Liver (tissue), 3 donors: ENCODE results near the gene CCSER2.

Experiments used
- ATF3 ChIP-seq: IDR thresholded peaks from 2 replicates; pipeline ENCODE4 v1.6.1; 2016; ENCODE audit warnings: antibody characterized with exemption
- CTCF ChIP-seq: fragments of 150-350 bp; IDR thresholded peaks from 2 replicates; pipeline ENCODE4 v1.5.1; 2017; ENCODE audit warnings: improper control_type of control experiment, low read depth, low read length; ENCODE audit not compliant: missing input control
- EGR1 ChIP-seq, 2 donors: IDR thresholded peaks; 2 replicates each; pipeline ENCODE4 v1.6.1; 2016 to 2018; ENCODE audit warnings: antibody characterized with exemption in 2 of 2, low read depth in 2 of 2
- HNF4A ChIP-seq, 2 donors: conservative IDR thresholded peaks; 2 replicates each; pipeline ENCODE4 v1.6.1; 2016; ENCODE audit warnings: antibody characterized with exemption in 2 of 2, mild to moderate bottlenecking in 2 of 2
- HNF4G ChIP-seq: IDR thresholded peaks from 2 replicates; pipeline ENCODE4 v1.6.1; 2016; ENCODE audit warnings: antibody characterized with exemption
- JUND ChIP-seq, 2 donors: IDR thresholded peaks; 2 replicates each; pipeline ENCODE4 v1.6.1; 2016; ENCODE audit warnings: antibody characterized with exemption in 2 of 2
- MAX ChIP-seq: IDR thresholded peaks from 2 replicates; pipeline ENCODE4 v1.6.1; 2016; ENCODE audit warnings: antibody characterized with exemption
- NR2F2 ChIP-seq: IDR thresholded peaks from 2 replicates; pipeline ENCODE4 v1.6.1; 2016; ENCODE audit warnings: antibody characterized with exemption
- RAD21 ChIP-seq, 2 donors: IDR thresholded peaks; 2 replicates each; pipeline ENCODE4 v1.6.1; 2016; ENCODE audit warnings: antibody characterized with exemption in 2 of 2, mild to moderate bottlenecking in 2 of 2
- SP1 ChIP-seq: IDR thresholded peaks from 2 replicates; pipeline ENCODE4 v1.6.1; 2018; ENCODE audit warnings: antibody characterized with exemption, mild to moderate bottlenecking
- TAF1 ChIP-seq: conservative IDR thresholded peaks from 2 replicates; pipeline ENCODE4 v1.6.1; 2016; ENCODE audit warnings: antibody characterized with exemption, mild to moderate bottlenecking
- YY1 ChIP-seq: IDR thresholded peaks from 2 replicates; pipeline ENCODE4 v1.6.1; 2016; ENCODE audit warnings: antibody characterized with exemption, mild to moderate bottlenecking
- ZBTB33 ChIP-seq: IDR thresholded peaks from 2 replicates; pipeline ENCODE4 v1.6.1; 2016; ENCODE audit warnings: antibody characterized with exemption
- donor health status: healthy.
- donor health status: healthy.

- TF ChIP-seq ZBTB33 (no peak), CTCF (no peak), MAX (no peak), EGR1 (IDR thresholded peaks at IDR 0.05; ENCODE audit: low read depth in 2 of 2) (no peak), HNF4A (conservative IDR thresholded peaks at IDR 0.05) (no peak), RAD21 (IDR thresholded peaks at IDR 0.05) (no peak), SP1 (no peak), JUND (IDR thresholded peaks at IDR 0.05) (no peak), NR2F2 (no peak), YY1 (no peak), HNF4G (no peak), TAF1 (no peak), ATF3 (no peak)
Measured at GRCh38 chr10:84341983-84342382, 13.6 kb downstream of the CCSER2 start.
